Prostate gland (tissue), 2 donors: Measurements from ENCODE around the gene RNF183. TPM values are rescaled to one million over a fixed set of nuclear protein-coding genes. Genes with fewer than 3 reads are reported as not detected.

Source experiments
- DNase-seq: peaks from one replicate; pipeline ENCODE4 v3.0.0-alpha.2; 2019; ENCODE audit warnings: low spot score
- H3K27ac ChIP-seq, 2 donors: fragments of 200-600 bp; sonication (generic); 2 replicates each; pipeline ENCODE4 v1.5.1; 2017 to 2019
- H3K27me3 ChIP-seq: fragments of 200-600 bp; sonication (generic); replicated peaks from 2 replicates; pipeline ENCODE4 v1.5.1; 2019; ENCODE audit not compliant: insufficient read depth
- H3K36me3 ChIP-seq, 2 donors: fragments of 200-600 bp; sonication (generic); 1 replicate in 1 of 2; 2 replicates in 1 of 2; pipeline versions ENCODE4 v1.5.1 to v1.8.1; 2017 to 2019
- H3K4me1 ChIP-seq: fragments of 200-600 bp; sonication (generic); replicated peaks from 2 replicates; pipeline ENCODE4 v1.5.1; 2019
- H3K4me3 ChIP-seq, 2 donors: fragments of 200-600 bp; sonication (generic); 2 replicates each; pipeline ENCODE4 v1.5.1; 2017 to 2019
- H3K9me3 ChIP-seq: fragments of 200-600 bp; sonication (generic); 2 replicates; pipeline ENCODE4 v1.5.1; 2017
- CTCF ChIP-seq, 4 experiments: fragments of 200-600 bp in 2 of 4; fragments of 450-650 bp in 2 of 4; sonication (generic) in 2 of 4; IDR thresholded peaks; 1 replicate in 3 of 4; 2 replicates in 1 of 4; pipeline ENCODE4 v1.5.1; 2016 to 2019; ENCODE audit warnings: antibody characterized with exemption in 4 of 4, mild to moderate bottlenecking in 2 of 4, moderate library complexity in 2 of 4
- POLR2A ChIP-seq: fragments of 450-650 bp; IDR thresholded peaks from one replicate; pipeline ENCODE4 v1.6.1; 2016; ENCODE audit warnings: antibody characterized with exemption, mild to moderate bottlenecking
- POLR2AphosphoS5 ChIP-seq: sonication (generic); formaldehyde crosslinking; IDR thresholded peaks from one replicate; pipeline ENCODE4 v1.6.1; 2017; ENCODE audit warnings: antibody characterized with exemption
- WGBS: methylation state at CpG from one replicate; pipeline ENCODE4 v1.1.5; 2018; 5-methylcytosine and 5-hydroxymethylcytosine counted together
- intact Hi-C: fragments of 100-400 bp; cut with DNase I; formaldehyde crosslinking; loops from one replicate; pipeline ENCODE4 v1.14.2; 2022
- total RNA-seq, 2 donors: library from RNA; depleted of rRNA; stranded (reverse); fragments of >200 nt; gene quantifications; one replicate each; pipeline ENCODE4 v1.1.0, GENCODE V29; 2016

RNF183 gene
- total RNA-seq, 2 donors from 2014 or later: 0.57 TPM; not detected in 1

DNA sequence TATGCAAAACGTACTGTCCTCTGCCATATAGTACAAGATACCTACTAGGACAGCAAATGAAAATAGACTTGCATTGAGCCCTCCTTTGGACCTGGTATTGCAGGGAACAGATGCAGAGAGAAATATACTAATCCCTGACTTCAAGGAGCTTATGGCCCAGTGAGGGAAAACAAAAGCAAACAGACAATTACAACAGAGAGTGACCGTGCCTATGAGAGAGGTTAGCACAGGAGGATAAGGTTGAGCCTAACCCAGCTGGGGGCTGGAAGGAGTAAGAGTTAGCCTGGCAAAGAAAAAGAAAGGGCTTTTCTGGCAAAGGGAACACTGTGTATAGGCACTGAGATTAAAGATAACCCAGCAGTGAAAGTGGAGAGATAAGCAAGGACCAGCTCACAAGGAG, 33.3 kb downstream of the RNF183 start:
- WGBS: 89% methylated on average over 2 of the region's 2 CpGs
- Histone ChIP-seq H3K9me3 (no peaks in the 10 kb centered on the region), H3K27ac (no peak overlapping the region), H3K4me3 (no peak overlapping the region), H3K4me1 (no peaks in the 10 kb centered on the region), H3K27me3 (no peaks in the 10 kb centered on the region), H3K36me3 (peaks cover 0 to 4% of the 10 kb centered on the region in 2 donors)
- TF ChIP-seq POLR2A (no peak), POLR2AphosphoS5 (no peak), CTCF (IDR thresholded peaks at IDR 0.05) (no peak)
- intact Hi-C loops: loop anchor here (5.0 to 10.0 kb wide), 4 partner anchors 48 to 387 kb away; partner anchors contain the start of genes ALAD, FKBP15 and SLC31A1
- DNase-seq: no peak

GRCh38 chr9:113269355-113269754, 33.8 kb downstream of the RNF183 start:
- peaks cover 0 to 4% of the 10 kb centered on the region in 2 donors for H3K36me3 ChIP-seq
- intact Hi-C loops: no loop called here

DNA sequence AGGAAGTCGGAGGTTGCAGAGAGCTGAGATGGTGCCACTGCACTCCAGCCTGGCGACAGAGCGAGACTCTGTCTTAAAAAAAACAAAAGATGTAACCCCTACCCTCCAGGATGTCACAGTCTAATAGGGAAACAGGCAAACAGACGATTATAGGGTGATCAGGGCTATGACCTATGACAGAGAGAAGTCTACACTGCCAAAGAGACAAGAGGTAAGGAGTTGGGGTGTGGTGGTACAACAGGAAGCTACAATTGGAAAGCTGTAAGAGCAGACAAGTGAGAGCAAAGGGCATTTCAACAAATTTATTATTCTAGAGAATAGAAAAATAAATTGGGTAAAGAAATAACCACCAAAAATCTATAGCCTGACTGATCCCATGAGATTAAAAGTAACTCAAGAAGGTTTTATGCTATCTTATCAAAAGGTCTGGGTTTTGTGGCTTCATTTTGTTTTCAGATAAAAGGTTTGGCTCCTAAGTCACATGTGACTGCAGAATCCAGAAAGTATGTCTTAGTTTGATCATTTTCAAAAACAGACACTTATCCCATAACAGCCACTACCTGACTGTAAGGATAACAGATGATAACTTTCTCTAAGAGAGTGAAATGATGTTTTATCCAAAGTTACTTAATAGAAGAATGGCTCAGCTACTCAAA, 35.1 kb downstream of the RNF183 start:
- intact Hi-C loops: no loop called here
- TF ChIP-seq CTCF (IDR thresholded peaks at IDR 0.05) (no peak), POLR2AphosphoS5 (no peak), POLR2A (no peak)
- Histone ChIP-seq H3K27me3 (no peaks in the 10 kb centered on the region), H3K9me3 (no peaks in the 10 kb centered on the region), H3K27ac (no peak overlapping the region), H3K4me1 (no peaks in the 10 kb centered on the region), H3K4me3 (no peak overlapping the region), H3K36me3 (peaks cover 0 to 4% of the 10 kb centered on the region in 2 donors)
- no peak for DNase-seq
- 91% methylated on average over 4 of the region's 4 CpGs for WGBS

More at GRCh38 chr9:113269355-113269754, 33.8 kb downstream of the RNF183 start:
- no peak overlapping the region for H3K4me3 ChIP-seq
- no peak for DNase-seq
- H3K27ac ChIP-seq: no peak overlapping the region
- no peaks in the 10 kb centered on the region for H3K27me3 ChIP-seq
- 86% methylated on average over 2 of the region's 2 CpGs for WGBS
- TF ChIP-seq POLR2AphosphoS5 (no peak), POLR2A (no peak), CTCF (IDR thresholded peaks at IDR 0.05) (no peak)
- H3K9me3 ChIP-seq: no peaks in the 10 kb centered on the region
- H3K4me1 ChIP-seq: no peaks in the 10 kb centered on the region

- H3K36me3 ChIP-seq: no peaks in the 10 kb centered on the region
- WGBS: 88% methylated on average over 3 of the region's 3 CpGs
- intact Hi-C loops: no loop called here
- no peaks in the 10 kb centered on the region for H3K9me3 ChIP-seq
- no peak for DNase-seq
- no peak overlapping the region for H3K27ac ChIP-seq
- no peaks in the 10 kb centered on the region for H3K27me3 ChIP-seq
- no peak for TF ChIP-seq CTCF (IDR thresholded peaks at IDR 0.05)
- no peak for TF ChIP-seq POLR2AphosphoS5
- TF ChIP-seq POLR2A: no peak
- no peak overlapping the region for H3K4me3 ChIP-seq
- H3K4me1 ChIP-seq: no peaks in the 10 kb centered on the region
Observed at GRCh38 chr9:113266174-113266573, 37.0 kb downstream of the RNF183 start.
